HG03045 (cell line): ENCODE results near the gene SMURF2.
"Not testable (repeated sequence)": the region's sequence is repeated elsewhere in the genome, so short reads cannot be mapped to it uniquely, and the experiment has no call there.

Source experiments
- ATAC-seq: cut with Tn5 transposase; IDR thresholded peaks from one replicate; pipeline ENCODE4 v1.9.1; 2021; ENCODE audit warnings: mild to moderate bottlenecking, moderate library complexity; ENCODE audit not compliant: unreplicated experiment

Gene SMURF2

DNA sequence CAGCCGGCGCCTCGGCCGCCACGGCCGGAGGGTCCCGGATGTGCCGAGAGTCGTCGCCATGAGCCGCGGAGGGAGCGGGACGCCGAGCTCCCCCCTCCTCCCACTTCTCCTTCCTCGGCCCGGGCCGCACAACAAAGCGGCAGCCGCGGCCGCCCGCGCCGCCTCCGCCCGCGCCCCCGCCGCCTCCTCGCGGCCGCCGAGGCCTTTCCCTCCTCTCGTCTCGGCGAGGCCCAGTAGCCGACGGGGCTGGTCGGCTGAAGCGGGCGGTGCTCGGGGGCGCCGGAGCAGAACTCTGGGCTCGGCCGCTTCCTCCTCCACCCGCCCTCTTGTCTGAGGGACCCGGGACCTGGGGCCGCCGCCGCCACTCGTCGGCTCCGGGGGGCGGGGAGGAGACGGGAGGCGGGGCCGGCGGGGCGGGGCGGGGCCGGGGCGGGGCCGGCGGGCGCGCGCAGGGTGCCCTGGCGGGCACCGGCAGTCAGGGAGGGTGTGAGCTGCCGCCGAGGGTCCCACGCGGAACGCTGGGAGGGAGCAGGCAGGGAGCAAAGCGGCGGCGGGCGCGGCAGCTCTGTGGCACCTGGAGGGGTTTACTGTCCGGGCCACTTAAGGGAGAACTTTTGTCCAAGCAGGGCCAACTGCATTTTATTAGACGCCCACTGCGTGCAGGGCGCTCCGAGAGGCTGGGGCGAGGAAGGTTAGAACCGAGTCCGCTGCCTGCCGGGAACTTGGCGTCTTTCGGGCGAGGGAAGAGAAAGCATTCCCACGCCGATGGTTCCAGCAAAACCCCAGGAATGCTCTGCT is at the start of gene SMURF2:
TSS of gene SMURF2 (minus strand) at position 332 of the 798 bp plus-strand sequence. CDS start 427 bp downstream, outside the sequence.
- ATAC-seq, result peak; percentile 82

DNA sequence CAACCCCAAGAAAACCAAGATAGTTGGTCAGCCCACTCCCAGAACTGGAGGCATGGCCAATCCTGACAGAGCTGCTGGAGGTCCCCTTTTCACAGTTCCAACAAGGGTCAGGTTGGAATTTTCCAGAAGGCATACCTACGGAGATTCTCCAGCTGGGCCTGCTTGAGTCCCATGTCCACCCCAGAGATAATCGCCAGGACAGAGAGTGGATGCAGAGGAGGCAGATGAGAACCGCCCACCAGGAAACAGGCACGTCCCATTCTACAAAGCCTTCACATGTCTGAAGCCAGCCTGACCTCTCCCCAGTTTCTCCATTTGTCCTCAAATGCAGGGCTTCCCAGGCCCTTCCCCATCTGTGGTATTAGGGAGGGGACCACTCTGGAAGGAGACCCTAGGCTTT is 47.4 kb upstream of the SMURF2 start:
- ATAC-seq, result no peak

DNA sequence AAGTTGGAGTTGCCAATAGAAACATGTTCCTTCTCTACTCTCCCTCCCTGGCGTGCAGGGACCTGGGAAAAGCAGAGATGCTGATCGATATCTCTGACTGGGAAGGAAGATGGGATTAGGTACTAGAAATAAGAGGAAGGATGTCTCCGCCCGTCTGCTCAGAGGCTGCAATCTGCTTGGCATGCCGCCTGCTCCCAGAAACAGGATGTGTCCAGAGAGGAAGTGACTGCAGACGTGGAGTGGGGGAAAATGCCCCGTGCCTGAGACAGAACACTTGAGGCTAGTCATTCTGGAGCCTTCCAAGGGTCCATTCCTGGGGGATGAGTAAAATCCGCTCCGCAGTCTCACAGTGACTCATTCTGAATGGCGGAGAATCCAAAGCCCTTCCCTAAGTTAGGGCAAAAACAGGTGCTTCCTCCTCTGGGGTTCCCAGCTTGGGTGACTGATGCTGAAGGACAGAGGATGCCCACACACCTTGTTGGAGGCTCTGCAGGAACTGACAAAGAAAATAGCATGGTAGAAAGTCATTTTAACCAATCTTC is 45.0 kb upstream of the SMURF2 start:
- ATAC-seq, result no peak

DNA sequence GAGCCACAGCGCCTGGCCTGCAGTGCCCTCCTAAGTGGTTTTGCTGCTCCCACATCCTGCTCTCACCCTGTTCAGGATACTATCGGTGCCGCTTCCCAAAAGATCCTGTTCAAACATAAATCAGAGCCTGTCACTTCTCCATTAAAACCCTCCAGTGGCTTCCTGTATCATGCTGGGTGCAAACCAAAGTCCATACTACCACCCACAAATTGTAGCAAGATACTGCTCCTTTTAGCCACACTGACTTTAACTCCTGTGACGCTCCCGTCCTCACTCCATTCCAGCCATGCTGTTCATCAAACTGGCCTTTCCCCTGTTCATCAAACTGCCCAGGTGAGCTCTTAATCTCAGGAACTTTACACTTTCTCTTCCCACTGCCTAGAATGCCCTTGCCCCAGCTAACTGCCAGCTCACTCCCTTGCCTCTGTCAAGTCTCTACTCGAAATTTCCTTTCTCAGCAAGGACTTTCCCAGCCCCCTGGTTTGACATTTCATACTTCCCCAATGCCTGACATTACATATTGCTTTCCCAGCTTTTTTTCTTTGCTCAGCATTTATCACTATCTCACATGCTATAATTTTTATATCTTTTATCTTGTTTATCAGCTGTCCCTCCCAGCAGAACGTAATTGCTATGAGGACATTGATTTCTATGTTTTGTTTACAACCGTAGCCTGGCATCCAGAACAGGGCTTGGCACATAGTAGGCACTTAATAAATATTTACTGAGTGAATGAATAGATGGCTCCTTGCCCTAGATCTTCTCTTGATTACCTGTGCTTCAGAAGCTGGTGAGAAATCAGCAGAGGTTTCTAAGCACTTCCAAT is 44.3 kb upstream of the SMURF2 start:
- ATAC-seq, result no peak

GRCh38 chr17:64702815-64703214 is 40.7 kb upstream of the SMURF2 start:
- ATAC-seq, result no peak

GRCh38 chr17:64698725-64699124 is 36.6 kb upstream of the SMURF2 start:
- no peak for ATAC-seq

GRCh38 chr17:64694207-64694606 is 32.1 kb upstream of the SMURF2 start:
- no peak for ATAC-seq

DNA sequence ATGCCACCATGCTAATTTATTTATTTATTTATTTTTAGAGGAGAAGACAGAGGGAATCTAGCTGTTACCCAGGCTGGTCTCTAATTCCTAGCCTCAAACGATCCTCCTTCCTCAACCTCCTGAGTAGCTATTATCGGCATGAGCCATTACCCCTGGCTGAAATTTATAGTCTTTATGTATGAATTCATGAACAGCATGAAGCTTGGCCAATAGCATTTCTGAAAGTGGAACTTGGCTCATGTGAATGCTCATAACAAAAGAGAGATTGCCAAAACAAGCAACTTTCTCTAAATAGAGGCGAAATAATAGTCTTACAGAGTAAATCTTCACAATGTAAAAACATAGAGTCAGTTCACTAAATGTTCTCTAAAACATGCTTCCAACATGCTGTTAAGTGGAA is 30.1 kb upstream of the SMURF2 start:
- ATAC-seq, result no peak

GRCh38 chr17:64689106-64689505 is 27.0 kb upstream of the SMURF2 start:
- ATAC-seq, result no peak

DNA sequence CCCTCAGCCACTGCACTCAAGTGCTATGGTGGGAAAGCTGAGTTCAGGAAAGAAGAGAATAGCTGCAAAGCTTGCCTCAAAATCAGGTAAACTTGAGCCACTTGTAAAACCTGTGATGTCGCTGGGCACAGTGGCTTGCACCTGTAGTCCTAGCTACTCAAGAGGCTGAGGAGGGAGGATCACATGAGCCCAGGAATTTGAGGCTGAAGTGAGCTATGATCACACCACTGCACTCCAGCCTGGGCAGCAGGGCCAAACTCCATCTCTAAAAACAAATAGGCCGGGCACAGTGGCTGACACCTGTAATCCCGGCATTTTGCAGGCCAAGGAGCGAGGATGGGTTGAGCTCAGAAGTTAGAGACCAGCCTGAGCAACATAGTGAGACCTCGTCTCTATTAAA is 26.4 kb upstream of the SMURF2 start:
- no peak for ATAC-seq

DNA sequence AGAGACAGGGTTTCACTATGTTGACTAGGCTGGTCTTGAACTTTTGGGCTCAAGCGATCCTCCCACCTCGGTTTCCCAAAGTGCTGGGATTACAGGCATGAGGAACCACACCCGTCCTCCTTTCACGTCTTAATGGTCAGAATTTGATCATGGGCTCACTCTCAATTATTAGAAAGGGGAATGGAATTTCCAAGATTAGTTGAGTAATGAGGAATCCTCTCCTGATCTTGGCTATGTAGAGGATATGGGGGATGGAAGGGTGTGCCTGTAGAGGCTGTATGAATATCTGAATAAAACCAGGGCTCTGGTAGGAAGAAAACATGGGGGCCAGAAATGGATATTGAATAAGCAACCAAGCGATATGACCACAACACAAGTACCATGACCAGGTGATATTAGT is 25.9 kb upstream of the SMURF2 start:
- no peak for ATAC-seq

GRCh38 chr17:64687376-64687775 is 25.3 kb upstream of the SMURF2 start:
- ATAC-seq, result no peak

DNA sequence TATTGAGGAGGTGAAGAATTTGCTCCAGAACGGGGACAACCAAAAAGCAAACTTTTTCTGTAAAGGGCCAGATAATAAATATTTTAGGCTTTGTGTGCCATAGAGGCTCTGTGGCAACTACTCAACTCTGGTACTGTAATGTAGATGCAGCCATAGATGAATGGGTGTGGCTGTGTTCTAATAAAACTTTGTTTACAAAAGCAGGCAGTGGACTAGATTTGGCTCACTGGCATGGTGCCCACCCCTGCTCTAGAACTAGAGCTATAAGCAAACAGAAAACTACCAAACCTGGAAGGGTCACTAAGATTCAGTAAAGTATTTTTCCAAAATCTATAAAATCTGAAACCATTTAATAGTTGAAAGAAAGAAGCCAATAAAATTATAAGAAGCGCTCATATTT is 24.6 kb upstream of the SMURF2 start:
- ATAC-seq, result no peak

GRCh38 chr17:64685705-64686104 is 23.6 kb upstream of the SMURF2 start:
- no peak for ATAC-seq

GRCh38 chr17:64683796-64684195 is 21.7 kb upstream of the SMURF2 start:
- no peak for ATAC-seq

DNA sequence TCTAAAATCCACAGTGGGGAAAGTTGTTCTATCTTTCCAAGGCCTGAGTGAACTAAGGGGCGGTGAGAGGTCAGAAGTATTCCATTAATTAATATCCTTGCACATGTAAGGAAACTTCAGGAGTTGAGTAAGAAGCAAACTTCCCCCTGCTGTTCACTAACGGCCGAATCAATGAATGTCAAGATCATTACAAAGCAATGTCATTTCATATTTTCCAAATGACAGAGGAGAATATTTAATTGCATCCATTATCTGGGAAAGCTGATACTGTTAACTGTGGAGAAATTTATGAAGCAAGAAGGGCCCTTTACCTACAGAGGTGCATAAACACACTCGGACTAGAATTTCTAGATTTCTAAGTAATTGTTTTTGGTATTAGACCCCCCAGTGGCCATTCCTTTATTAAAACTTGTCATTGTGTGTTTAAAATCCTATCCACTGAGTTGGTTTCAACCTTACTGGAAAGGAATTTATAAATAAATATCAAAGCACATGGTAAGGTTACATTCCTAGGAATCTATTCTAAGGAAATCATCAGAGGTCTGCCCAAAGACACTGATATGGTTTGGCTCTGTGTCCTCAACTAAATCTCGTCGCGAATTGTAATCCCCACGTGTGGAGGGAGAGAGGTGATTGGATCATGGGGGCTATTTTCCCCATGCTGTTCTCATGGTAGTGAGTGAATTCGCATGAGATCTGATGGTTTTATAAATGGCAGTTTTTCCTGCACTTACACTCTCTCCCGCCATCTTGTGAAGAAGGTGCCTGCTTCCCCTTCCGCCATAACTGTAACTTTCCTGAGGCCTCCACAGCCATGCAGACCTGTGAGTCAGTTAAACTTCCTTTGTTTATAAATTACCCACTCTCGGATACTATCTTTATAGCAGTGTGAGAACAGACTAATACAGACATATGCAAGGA is 20.4 kb upstream of the SMURF2 start:
- no peak for ATAC-seq

GRCh38 chr17:64679710-64680216 is 17.7 kb upstream of the SMURF2 start:
- ATAC-seq, result no peak

- ATAC-seq, result no peak
Measured at GRCh38 chr17:64676763-64677162, 14.7 kb upstream of the SMURF2 start.

DNA sequence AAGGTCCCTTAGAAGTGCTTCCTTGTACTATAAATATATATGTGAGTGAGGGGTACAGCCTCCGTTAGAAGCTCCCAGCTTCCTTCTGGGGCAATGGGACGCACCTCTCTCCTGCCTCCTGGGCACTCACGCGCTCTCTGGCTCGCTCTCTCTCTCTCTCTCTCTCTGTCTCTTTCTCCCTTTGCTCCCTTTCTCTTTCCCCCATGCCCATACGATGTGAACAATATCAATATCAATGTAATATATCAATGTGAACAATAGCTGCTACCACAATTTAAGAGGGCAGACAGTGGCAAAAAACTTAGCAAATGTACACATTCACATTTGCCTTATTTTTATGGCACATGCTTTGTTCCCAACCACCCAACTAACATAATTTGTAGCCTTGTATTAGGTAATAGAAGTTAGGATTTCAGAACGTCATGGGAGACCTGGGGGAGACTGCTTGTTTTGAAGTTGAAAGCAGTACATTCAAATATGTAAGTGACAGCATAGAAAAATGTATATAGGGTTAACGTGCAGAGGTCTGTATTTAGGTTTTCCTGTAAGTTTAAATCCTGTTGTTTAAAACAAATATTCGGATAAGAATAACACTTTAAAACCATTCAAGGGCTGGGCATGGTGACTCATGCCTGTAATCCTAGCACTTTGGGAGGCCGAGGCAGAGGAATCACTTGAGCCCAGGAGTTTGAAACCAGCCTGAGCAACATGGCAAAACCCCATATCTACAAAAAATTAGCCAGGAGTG is 8.9 kb upstream of the SMURF2 start:
- not testable (repeated sequence) for ATAC-seq
